ENCODE data around the gene FAM193A.

FAM193A gene

DNA sequence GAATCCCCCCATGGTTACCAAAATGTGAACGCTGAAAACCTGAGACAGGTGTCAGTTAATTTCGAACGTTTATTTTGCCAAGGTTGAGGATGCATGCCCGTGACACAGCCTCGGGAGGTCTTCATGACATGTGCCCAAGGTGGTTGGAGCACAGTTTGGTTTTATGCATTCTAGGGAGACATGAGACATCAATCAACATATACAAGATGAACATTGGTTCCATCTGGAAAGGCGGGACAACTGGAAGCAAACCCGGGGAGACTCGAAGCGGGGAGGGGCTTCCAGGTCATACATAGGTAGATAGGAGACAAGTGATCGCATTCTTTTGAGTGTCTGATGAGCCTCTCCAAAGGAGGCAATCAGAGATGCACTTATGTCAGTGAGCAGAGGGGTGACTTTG, 245.5 kb downstream of the FAM193A start:
- no peak overlapping the region for H3K27ac ChIP-seq
- TF ChIP-seq, protein P1, sequence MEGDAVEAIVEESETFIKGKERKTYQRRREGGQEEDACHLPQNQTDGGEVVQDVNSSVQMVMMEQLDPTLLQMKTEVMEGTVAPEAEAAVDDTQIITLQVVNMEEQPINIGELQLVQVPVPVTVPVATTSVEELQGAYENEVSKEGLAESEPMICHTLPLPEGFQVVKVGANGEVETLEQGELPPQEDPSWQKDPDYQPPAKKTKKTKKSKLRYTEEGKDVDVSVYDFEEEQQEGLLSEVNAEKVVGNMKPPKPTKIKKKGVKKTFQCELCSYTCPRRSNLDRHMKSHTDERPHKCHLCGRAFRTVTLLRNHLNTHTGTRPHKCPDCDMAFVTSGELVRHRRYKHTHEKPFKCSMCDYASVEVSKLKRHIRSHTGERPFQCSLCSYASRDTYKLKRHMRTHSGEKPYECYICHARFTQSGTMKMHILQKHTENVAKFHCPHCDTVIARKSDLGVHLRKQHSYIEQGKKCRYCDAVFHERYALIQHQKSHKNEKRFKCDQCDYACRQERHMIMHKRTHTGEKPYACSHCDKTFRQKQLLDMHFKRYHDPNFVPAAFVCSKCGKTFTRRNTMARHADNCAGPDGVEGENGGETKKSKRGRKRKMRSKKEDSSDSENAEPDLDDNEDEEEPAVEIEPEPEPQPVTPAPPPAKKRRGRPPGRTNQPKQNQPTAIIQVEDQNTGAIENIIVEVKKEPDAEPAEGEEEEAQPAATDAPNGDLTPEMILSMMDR (IDR thresholded peaks at IDR 0.05), result no peak
- H3K27me3 ChIP-seq, result no peaks in the 10 kb centered on the region
- no peak overlapping the region for H3K4me3 ChIP-seq (ENCODE audit: low read depth in 1 of 2, low read length in 1 of 2)
- no peaks in the 10 kb centered on the region for H3K36me3 ChIP-seq
- H3K9me3 ChIP-seq, result no peaks in the 10 kb centered on the region
- peaks cover 15 to 16% of the 10 kb centered on the region in 2 experiments for H3K4me1 ChIP-seq (ENCODE audit: control insufficient read depth in 1 of 2, insufficient read depth in 1 of 2, low read depth in 1 of 2, low read length in 1 of 2)

All from neutrophil (primary cell).